Keratinocyte (primary cell): Measurements from ENCODE around the gene ARMH2.

ENCODE experiments used
- EZH2 ChIP-seq: IDR thresholded peaks from one replicate; pipeline ENCODE4 v1.6.1; 2012; ENCODE audit warnings: inconsistent platforms, mild to moderate bottlenecking, low read length, moderate library complexity
- TF ChIP-seq, protein P1 (sequence below), 3 experiments: IDR thresholded peaks in 1 of 3; conservative IDR thresholded peaks in 1 of 3; optimal IDR thresholded peaks in 1 of 3; 2 replicates in 2 of 3; 3 replicates in 1 of 3; pipeline versions ENCODE3 to v1.5.1; 2011; ENCODE audit warnings: low read length in 3 of 3, mild to moderate bottlenecking in 3 of 3, moderate library complexity in 2 of 3, control low read depth in 1 of 3, inconsistent platforms in 1 of 3; ENCODE audit not compliant: insufficient read depth in 2 of 3; ENCODE audit errors: extremely low read depth in 1 of 3

DNA sequence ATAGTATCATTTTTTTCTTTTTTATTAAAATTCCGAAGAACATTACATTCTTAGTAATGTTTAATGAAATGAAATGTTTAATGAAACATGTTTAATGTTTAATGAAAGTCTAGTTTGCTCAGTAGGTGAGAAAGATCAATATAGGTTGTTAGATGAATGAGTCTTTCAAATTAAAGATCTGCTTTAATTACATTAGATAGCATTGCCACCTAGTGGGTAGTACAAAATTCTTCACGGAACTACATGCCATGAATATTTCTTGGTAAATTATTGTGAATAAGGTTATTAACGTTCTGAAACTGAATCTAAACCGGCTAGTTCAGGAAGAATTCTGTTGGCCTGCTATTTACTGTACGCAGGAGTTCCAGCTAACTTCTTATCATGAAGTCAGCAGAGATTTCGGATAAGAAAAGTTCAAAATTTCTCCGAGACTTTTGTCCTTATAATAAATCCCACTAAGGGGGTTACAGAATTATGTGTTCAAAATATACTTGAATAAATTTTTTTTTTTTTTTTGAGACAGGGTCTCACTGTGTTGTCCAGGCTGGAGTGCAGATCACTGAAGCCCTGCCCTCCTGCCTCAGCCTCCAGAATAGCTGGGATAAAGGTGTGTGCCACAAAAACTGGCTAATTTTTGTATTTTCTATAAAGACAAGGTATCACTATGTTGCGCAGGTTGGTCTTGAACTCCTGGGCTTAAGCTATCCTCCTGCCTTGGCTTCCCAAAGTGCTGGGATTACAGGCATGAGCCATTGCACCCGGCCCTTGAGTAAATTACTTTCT is 31.8 kb downstream of the ARMH2 start:
- TF ChIP-seq, protein P1, sequence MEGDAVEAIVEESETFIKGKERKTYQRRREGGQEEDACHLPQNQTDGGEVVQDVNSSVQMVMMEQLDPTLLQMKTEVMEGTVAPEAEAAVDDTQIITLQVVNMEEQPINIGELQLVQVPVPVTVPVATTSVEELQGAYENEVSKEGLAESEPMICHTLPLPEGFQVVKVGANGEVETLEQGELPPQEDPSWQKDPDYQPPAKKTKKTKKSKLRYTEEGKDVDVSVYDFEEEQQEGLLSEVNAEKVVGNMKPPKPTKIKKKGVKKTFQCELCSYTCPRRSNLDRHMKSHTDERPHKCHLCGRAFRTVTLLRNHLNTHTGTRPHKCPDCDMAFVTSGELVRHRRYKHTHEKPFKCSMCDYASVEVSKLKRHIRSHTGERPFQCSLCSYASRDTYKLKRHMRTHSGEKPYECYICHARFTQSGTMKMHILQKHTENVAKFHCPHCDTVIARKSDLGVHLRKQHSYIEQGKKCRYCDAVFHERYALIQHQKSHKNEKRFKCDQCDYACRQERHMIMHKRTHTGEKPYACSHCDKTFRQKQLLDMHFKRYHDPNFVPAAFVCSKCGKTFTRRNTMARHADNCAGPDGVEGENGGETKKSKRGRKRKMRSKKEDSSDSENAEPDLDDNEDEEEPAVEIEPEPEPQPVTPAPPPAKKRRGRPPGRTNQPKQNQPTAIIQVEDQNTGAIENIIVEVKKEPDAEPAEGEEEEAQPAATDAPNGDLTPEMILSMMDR (optimal IDR thresholded peaks at IDR 0.05 in 1 of 3, IDR thresholded peaks at IDR 0.05 in 1 of 3, conservative IDR thresholded peaks at IDR 0.05 in 1 of 3; ENCODE audit: extremely low read depth in 1 of 3, insufficient read depth in 2 of 3, low read length in 3 of 3), result peak in 1 of 3 experiments; percentile 43
- no peak for TF ChIP-seq EZH2
